Iris pigment epithelial cell (primary cell): ENCODE measurements around the gene SMAGP.
"Not testable (repeated sequence)": the region's sequence is repeated elsewhere in the genome, so short reads cannot be mapped to it uniquely, and the experiment has no call there.

Source experiments
- DNase-seq: peaks from one replicate; pipeline ENCODE4 v3.0.0-alpha.2; 2011; ENCODE audit warnings: low read depth

The SMAGP gene

DNA sequence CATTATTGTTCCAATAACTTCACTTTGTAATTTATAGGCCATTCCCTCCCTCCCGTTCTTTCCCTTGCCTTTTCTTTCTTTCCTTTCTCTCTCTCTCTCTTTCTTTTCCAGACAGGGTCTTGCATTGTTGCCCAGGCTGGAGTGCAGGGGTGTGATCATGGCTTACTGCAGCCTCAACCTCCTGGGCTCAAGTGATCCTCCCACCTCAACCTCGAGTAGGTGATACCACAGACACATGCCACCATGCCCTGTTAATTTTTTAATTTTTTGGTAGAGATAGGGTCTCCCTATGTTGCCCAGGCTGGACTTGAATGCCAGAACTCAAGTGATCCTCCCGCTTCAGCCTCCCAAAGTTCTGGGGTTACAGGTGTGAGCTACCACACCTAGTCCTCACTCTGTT lies 45.6 kb downstream of the SMAGP start:
- DNase-seq, result no peak

DNA sequence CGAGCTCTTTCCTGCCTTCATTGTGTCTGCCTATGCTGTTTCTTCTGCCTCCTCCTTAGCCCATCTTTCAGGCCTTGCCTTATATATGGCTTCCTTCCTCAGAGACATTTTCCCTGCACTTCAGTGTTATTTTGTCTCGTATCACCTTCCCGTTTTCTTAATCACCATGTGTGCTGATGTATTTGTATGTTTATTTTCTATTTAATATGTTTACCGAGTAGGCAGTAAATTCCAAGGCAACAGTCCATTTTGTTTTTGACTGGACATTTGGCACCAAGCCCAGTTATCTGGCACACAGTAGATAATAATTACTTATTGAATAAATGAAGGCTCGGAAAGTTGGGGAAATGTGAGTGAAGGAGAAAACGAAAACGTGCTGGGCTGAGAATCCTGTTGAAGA lies 47.8 kb downstream of the SMAGP start:
- DNase-seq, result no peak

DNA sequence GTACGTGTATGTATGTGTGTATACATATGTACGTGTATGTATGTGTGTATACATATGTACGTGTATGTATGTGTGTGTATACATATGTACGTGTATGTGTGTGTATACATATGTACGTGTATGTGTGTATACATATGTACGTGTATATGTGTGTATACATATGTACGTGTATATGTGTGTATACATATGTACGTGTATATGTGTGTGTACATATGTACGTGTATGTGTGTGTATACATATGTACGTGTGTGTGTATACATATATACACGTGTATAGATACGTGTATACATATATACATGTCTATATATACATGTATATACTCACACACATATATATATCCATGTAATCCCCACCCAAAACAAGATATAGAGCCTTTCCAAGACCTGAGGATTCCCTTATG lies 50.4 kb downstream of the SMAGP start:
- not testable (repeated sequence) for DNase-seq

DNA sequence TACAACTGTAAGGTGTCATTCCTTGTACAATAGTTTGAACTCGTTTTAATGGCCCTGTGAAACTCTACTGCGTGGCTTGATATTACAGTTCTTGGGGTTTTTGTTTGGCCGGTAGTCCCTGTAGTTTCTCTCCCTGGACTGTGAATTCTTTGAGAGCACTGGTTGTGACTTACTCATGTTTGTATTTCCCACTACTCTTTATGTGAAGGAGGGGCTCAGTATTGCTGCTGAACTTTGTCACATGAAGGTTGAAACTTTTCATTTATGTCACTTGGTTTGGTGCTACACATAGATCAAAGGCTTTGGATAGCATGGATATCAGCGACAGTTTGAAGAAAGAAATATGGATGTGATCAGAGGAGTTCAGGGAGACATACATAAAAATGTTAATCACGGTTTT lies 50.9 kb downstream of the SMAGP start:
- DNase-seq, result no peak

DNA sequence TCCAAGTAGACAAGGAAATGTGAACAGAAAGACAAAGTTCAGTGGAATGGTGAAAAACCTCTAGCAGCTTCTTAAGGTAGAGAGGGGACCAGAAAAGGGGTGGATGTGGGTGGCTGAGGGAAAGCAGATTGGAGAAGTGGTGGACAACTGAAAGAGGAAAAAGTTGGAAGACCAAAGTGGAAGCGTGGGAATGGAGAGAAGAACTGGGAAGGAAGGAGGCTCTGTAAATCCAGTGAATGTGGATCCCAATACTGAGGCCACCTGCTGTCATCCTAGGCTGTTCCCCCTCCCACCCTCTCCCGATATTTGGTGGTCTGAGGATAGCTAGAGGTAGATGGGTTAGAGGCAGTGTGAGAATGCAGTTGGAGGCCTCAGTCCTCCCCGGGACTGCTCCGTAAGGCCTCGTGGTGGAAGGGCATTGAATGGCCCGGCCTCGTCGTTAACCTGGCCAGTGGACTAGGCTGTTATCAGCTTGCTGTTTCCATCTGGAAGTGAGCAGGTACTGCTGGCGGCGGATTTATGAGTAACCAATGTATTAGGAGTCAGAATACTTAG lies 51.5 kb downstream of the SMAGP start:
- no peak for DNase-seq

DNA sequence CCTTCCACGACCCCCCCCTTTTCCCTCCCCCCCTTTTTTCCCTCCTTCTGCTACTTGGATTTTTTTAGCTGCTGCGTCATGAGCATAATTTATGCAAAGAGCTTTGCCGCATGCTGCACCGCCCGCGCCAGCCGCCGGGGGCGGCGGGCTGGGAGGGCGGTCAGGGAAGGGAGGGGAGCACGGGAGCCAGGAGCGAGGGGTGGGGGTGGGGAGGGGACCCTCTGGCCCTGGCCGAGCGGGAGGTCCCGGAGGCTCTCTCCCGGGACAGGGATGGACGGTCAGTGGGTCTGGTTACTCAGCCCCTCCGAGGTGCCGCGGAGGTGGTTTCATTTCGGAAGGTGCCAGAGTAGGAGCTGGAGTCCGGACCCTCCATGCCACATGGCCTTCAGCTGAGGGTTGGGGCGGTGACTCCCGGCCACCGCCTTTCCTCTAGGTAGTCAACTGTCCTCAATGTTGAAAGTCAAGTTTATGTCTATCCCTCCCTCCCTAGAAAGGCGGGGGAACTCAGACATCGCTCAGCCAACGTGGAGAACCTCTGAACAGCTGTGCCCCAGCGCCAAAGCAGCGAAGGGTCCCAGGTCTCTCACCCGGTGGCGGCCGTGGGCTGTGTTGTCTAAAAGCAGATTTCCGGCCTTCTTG lies 52.1 kb downstream of the SMAGP start, which contains the start of gene POU6F1:
Gene POU6F1, minus strand, starts transcription at position 95 of the 639 bp plus-strand sequence. CDS start 11,226 bp downstream, outside the sequence.
- DNase-seq, result peak; percentile 77

DNA sequence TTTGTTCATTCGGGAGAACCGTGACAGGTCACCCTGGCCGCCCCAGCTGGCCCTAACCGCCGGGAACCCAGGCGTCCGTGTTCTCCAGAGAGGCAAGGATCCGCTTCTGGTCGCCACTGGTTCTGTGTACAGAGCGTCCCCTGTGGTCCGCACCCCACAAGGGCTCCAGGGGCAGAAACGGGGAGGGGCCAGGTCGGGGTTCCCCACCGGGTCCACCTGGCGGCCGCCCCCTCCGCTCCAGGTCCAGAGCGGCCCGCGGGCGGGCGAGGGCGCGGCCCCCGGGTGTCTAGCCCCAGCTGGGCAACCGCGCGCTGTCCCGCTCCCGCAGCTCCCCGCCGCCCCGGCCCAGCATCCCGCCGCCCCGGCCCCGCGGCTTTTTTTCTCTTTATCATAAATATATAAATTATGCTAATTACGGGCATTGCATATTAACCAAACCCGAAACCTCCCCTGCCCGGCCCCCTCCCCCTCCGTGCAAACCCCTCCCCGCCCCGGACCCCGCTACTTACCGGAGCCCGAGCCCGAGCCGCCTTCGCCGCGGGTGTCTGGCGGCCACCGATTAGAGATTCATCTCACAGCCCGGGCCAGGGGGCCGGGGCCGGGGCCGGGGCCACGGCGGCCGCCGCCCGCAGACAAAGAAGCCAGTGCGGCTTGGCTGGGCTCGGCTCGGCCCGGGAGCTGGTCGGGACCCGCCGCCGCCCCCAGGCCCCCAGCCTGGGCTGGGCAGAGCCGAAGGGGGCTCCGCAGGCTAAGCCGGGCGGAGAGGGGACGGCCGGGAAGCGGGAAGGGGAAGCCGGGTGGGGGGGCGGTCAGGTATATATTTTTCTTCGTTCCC lies 52.9 kb downstream of the SMAGP start:
- no peak for DNase-seq

DNA sequence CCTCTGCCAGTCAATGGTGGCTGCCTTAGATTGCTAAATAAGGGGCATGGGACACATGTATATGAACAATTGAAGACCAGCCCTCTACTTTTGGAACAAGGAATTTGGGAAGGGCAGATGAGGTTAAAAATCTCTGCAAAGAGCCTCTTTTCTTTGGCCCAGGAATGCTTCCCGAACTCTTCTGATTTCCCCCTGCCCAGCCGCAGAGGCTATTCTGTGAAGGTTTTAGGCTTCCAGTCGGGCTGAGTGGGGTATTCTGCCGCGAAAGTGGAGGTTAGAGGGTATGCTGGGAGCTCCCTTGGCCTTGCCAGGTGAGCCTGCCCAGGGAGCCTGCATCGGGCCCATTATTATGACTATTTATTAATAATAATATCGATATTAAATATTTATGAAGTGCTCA lies 53.6 kb downstream of the SMAGP start:
- no peak for DNase-seq

DNA sequence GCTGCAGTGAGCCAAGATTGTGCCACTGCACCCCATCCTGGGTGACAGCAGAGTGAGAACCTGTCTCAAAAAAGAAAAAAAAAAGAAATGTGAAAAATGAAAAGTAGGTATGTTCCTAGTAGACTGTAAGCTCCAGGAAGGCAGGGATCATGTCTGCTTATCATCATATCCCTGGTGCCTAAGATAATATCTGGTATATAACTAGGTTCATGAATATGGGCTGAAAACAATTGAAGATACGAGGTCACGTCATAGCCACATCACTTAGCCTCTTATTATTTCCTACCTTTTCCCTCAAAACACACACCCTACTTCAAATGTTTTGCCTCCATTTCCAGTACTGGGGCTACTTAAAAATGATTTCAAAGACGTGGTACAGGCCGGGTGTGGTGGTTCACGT lies 55.3 kb downstream of the SMAGP start:
- DNase-seq, result no peak

DNA sequence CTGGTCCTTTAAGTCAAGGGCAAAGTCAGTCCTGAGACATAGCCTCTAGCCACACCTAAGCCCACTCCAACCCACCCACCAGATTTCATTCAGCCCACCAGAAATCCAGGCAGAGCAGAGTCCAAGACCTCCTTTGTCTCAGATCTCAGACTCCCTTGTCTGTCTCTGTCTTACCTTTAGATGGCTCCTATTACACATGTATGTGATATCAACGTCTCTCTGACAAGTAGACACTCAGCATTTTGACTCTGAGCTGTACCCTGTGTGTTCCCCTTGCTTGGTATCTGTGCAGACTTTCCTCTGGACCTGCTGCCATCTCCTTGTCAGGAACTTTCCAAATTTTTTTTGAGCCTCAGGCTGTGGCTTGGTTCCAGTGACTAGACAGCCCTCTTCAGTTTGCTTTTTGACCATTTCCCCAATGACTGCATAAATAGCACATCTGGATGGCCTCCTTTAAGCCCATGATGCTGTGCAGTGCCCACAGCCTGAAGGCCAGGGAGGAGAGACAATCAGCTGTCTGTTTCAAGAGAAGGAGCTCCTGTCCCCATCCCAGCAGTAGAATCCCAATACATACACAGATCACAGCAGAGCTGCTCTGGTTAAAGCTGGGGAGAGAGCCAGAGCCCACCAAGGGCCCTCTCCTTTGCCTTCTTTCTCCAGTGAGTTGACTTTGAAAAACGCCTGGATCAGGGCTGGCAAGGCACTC lies 59.4 kb downstream of the SMAGP start:
- DNase-seq, result no peak

DNA sequence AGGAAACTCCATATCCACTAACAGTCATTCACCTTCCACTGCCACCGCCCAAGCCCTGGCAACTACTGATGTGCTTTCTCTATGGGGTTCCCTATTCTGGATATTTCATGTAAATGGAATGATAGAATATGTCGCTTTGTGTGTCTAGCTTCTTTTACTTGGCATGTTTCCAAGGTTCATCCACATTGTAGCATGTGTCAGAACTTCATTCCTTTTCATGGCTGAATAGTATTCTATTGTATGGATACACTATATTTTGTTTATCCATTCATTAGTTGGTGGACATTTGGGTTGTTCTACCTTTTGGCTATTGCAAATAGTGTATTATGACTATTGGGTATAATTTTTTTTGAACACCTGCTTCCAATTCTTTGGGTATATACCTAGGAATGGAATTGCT lies 61.0 kb downstream of the SMAGP start:
- DNase-seq, result no peak

DNA sequence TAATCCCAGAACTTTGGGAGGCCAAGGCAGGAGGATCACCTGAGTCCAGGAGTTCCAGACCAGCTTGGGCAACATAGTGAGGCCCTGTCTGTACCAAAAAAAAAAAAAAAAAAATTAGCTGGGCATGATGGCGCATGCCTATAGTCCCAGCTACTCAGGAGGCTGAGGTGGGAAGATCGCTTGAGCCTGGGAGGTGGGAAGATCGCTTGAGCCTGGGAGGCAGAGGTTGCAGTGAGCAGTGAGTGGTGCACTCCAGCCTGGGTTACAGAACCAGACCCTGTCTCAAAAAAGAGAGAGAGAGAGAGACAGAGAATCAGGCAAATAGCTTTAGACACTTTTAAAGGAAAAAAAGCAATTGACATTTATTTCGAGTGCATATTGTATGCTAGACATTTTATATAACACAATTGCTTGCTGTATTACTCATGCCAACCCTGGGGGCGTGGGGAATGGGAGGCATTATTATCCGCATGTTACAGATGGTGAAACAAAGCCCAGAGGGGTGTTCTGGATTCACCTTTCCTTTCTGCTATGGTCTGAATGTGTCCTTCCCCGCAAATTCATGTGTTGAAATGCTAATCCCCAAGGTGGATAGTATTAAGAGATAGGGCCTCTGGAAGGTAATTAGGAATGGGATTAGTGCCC lies 62.1 kb downstream of the SMAGP start:
- DNase-seq, result no peak

DNA sequence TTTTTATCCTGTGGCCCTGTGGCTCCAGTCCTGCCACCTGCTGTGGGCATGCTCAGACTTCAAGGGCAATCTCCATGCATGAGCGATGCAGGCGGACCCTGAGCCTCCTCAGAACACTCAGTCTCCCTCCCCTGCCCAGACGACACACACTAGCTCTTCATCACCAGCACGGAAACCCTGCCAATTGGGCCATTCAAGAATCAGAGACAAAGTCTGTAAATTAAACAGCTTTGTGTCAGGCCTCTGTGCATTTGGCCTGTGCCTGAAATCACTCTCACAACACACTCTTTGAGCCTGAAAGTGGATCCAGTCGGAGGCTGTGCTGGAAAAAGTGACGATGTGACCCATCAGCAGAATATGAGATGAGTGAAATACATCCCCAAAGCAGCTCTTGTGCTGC lies 64.9 kb downstream of the SMAGP start:
- DNase-seq, result no peak

DNA sequence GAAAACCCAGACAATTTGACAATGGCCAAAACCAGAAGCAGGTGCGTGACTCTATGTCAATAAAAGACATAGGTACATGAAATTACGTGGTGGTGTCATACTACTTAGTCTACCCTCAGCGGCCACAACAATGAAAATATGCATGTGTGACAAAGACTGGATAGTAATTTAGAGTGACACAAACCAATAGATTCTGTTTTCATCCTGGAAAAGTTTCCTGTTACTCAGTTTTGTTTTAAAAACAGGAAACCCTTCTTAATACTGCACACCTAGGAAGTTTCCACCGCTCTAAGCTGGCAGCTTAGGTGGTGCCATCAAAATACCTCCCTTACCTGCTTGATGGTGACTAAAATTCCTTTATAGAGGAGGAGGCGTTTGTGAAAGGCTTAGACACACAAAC lies 67.5 kb downstream of the SMAGP start:
- DNase-seq, result no peak

DNA sequence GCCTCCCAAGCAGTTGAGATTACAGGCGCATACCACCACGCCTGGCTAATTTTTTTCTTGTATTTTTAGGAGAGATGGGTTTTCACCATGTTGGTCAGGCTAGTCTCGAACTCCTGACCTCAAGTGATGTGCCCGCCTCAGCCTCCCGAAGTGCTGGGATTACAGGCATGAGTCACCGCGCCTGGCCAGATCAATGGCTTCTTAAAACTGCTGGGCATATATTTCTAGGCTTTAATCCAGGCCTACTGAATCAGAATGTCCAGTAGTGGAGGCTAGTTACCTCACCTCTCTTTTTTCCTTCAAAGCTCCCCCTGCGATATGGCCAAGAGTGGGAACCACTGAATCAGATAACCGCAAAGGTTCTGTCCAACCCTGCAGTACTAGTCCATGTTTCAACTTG lies 69.4 kb downstream of the SMAGP start:
- no peak for DNase-seq

DNA sequence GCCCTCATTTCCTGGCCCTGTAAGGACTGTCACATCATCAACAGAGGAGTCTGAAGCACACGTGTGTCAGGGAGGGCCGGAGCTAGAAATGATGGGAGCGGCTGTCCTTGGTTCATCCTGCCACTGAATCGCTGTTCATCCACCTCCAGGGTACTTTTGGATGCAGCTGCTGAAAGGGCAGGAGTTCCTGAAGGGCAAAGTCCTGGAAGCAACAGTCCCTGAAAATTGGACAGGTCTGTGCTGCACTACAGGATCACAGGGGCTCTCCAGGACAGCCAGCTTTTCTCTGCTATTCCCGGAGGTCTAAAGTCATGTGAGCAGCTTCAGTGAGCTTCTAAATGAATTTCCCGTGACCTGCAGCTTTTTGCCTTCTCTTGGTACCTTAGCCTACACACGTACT lies 70.1 kb downstream of the SMAGP start:
- no peak for DNase-seq

DNA sequence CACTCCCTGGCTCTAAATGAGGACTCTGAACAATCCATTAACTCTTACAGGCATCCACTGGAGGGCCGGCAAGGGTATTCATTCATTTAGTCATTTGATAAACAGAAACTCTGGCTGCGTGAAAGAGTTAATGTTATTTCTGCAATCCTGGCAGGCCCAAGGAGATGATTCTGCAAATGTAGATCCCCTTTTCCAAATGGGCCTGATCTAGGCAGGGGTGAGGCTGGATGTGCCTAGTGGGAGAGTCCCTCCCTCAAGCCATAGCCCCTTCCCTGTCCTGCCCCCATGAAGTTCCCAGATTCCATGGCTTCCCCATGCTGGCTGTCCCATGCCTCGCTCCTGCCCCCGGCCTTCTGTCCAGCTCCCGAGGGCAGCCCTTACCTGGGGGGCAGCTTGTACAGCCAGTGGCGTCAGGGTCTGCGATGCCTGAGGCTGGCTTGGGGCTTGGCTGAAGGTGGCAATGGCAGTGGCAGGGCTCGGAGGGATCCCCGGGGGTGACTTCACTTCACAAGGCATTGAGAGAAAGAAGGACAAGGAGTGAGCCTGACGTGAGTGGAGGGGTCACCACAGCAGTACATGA lies 70.8 kb downstream of the SMAGP start:
- DNase-seq, result no peak

DNA sequence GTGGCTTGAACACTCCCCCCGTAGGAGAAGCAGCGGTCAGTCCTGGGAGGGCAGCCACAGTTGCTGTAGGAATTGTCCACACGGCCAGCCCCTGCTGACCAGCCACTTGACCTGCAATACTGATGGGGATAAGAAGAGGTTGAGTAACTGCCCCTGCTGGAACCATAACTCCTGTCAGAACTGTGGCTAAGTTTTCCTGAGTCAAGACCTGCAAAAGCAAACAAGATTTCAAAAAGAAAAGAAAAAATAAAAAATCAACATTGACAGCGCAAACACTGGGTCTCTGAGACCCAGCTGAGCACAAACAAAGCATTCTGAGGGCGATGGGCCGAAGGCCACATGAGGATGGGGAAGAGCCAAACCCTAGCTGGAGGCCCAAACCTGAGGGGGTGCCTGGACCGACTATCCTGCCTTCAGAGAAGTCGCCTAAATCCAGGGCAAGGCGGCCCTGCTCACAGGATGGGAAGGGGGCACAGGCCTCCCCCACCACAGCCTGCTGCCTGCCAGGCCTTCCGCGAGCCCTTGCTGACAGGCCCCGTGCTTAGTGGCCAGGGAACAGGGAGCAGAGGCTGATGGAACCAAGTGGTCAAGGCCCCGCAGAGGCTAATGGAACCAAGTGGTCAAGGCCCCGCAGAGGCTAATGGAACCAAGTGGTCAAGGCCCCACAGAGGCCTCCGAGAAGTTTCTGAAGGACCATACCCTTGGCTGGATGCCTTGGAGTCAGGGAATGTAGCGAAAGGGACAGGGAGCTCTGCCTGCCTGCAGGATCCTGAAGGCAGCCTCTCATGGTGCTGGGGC lies 71.4 kb downstream of the SMAGP start:
- no peak for DNase-seq

DNA sequence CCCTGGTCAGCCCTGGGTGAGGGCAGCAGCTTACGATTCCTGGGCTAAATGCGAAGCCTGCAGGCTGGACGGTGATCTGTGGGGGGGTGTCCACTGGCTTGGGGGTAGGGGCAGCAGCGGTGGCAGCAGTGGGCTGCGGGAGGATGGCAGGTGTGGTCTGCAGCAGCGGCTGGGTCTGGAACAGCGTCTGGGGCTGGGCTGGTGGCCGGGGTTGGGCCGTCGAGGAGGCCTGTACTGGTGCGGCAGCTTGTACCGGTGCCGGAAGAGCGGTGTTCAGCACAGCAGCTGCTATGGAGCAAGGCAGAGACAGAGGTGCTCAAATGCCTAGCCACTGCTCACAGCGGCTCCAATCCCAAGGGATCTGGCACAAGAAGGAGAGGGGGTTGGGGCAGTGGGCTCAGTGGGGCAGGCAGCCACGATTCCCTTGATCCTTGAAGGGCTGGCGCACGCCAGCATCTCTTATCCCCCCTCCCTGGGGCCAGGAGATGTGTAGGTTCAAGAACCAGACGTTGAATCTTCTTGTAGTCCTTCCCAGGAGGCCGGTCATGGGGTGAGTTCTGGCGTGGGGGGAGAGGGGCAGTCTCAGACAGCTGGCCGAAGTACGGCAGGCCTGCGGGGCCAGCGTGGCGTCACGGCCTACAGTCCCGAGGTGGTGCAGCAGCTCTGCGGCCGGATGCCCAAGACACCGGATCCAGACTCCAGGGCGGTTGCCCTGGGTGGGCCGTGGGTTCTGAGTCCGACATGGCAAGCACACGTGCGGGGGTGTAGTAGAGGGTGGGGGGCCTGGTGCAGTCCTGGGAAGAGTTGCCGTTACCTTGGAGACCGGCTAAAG lies 72.3 kb downstream of the SMAGP start:
- no peak for DNase-seq

DNA sequence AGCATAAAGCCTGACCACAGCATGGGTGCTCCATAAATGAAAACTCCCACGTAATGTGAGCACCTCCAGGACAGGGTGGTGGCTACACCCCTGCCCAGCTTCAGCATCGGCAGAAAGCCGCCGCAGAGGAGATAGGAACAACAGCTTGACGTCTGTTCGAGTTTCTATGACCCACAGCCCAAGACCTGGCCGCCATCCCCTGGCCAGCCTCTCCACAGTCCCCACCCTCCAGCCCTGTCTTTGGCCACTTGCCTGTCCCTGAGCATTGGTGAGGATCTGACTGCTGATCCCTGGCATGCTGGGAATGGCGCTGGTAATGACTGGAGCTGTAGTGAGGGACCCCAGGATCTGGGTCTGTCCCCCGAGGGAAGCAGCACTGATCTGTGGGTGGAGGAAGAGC lies 73.7 kb downstream of the SMAGP start:
- DNase-seq, result no peak
